ENCODE measurements around the gene AKAP9. TPM values are rescaled to one million over a fixed set of nuclear protein-coding genes. Genes with fewer than 3 reads are reported as not detected.
"Not testable (repeated sequence)": the region's sequence is repeated elsewhere in the genome, so short reads cannot be mapped to it uniquely, and the experiment has no call there.

The AKAP9 gene
- total and polyA plus RNA-seq, 9 donors: 63.1 to 94.0 (median 79.0) TPM

DNA sequence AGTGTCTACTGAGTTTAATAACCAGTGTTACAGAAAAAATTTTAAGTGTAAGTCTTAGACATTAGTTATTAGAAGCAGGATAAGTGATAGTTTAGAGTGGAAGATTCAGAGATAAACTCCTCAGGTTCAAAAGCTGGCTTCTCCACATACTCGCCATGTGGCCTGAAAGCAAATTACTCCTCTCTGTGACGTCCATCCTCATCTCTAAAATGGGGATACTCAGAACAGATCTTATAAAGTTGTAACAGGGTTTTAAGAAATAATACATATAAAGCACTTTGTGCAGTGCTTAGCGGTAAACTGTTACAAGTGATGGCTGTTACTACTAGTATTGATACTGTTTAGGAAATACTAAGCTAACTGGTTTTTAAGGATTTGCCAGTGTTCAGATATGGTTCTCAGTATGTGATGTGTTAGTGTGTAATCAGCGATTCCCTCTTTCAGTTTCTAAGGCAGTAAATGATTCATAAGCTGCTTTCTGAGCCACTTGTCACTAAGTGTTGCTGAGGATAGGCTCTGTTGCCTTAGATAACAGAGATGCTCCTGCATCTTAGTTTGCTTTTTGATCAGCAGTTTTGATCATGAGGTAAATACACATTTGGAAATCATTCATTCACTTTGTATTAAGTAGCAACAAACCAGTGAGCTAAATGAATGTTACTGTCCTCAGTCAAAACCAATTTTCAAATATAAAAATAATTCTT lies 134.9 kb downstream of the AKAP9 start:
- Histone ChIP-seq H3K4me3 (ENCODE audit: low read length) (no peak overlapping the region), H3K4me1 (ENCODE audit: control insufficient read depth, insufficient read depth, low read length) (no peaks in the 10 kb centered on the region), H3K9me3 (replicated peaks; ENCODE audit: control insufficient read depth, low read depth, low read length) (no peaks in the 10 kb centered on the region), H3K36me3 (ENCODE audit: control insufficient read depth, insufficient read depth, low read length) (peaks cover 17% of the 10 kb centered on the region), H3K27me3 (ENCODE audit: control insufficient read depth, insufficient read depth, low read length) (no peaks in the 10 kb centered on the region), H3K27ac (ENCODE audit: low read length) (no peak overlapping the region)
- no peak for DNase-seq
- 100% methylated on average over 1 of the region's 4 CpGs for WGBS (ENCODE audit: insufficient coverage)

DNA sequence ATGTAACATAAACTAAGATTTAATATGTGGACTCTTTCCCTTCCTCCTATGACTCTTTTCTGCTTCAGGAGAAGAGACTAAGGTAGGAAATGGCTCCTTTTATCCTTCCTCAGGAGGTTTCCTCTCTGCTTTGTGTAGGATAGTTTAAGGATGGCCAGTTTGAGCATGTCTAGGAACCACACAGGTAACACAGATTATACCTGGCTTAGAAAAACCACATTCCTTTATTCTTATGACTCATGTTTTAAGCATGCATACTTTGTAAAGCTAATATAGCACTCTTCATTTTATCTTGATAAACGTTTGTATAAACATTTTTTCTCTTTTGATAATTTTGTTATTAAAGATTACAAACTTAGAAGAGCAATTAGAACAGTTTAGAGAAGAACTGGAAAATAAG lies 135.8 kb downstream of the AKAP9 start:
- H3K9me3 ChIP-seq (replicated peaks; ENCODE audit: control insufficient read depth, low read depth, low read length): no peaks in the 10 kb centered on the region
- no CpG with 5 or more reads among the region's 1 CpG for WGBS (ENCODE audit: insufficient coverage)
- H3K4me3 ChIP-seq (ENCODE audit: low read length): no peak overlapping the region
- H3K36me3 ChIP-seq (ENCODE audit: control insufficient read depth, insufficient read depth, low read length): peaks cover 14% of the 10 kb centered on the region
- no peaks in the 10 kb centered on the region for H3K4me1 ChIP-seq (ENCODE audit: control insufficient read depth, insufficient read depth, low read length)
- DNase-seq: no peak
- H3K27ac ChIP-seq (ENCODE audit: low read length): no peak overlapping the region
- H3K27me3 ChIP-seq (ENCODE audit: control insufficient read depth, insufficient read depth, low read length): no peaks in the 10 kb centered on the region

DNA sequence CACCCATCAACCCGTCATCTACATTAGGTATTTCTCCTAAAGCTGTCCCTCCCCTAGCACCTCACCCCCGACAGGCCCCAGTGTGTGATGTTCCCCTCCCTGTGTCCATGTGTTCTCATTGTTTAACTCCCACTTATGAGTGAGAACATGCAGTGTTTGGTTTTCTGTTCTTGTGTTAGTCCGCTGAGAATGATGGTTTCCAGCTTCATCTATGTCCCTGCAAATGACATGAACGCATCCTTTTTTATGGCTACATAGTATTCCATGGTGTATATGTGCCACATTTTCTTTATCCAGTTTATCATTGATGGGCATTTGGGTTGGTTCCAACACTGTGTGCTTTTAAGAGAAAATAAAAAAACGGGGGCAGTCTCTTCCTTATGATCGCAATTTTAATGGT lies 143.3 kb downstream of the AKAP9 start:
- H3K27ac ChIP-seq (ENCODE audit: low read length); H3K4me3 ChIP-seq (ENCODE audit: low read length); H3K4me1 ChIP-seq (ENCODE audit: control insufficient read depth, insufficient read depth, low read length); DNase-seq; H3K27me3 ChIP-seq (ENCODE audit: control insufficient read depth, insufficient read depth, low read length); H3K9me3 ChIP-seq (replicated peaks; ENCODE audit: control insufficient read depth, low read depth, low read length): not testable (repeated sequence)
- WGBS (ENCODE audit: insufficient coverage): no CpG with 5 or more reads among the region's 6 CpGs
- peaks cover 29% of the 10 kb centered on the region for H3K36me3 ChIP-seq (ENCODE audit: control insufficient read depth, insufficient read depth, low read length)

DNA sequence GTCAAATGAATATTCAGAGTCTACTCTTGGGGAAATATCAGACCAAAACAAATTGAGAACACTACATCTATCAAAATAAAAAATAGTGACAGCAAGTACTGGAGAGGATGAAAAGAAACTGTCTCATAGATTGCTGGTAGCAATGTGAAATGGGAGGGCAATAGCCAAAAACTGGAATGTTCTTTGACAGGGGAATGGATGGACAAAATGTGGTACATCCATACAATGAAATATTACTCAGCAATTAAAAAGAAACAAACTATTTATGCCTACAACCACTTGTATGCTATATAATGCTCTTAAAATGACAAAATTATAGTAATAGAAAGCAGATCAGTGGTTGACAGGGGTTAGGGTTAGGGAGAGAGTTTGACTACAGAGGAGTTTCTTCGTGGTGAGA lies 147.6 kb downstream of the AKAP9 start:
- Histone ChIP-seq H3K27me3 (ENCODE audit: control insufficient read depth, insufficient read depth, low read length) (no peaks in the 10 kb centered on the region), H3K36me3 (ENCODE audit: control insufficient read depth, insufficient read depth, low read length) (peaks cover 36% of the 10 kb centered on the region)
- WGBS (ENCODE audit: insufficient coverage): no CpG with 5 or more reads among the region's 1 CpG

DNA sequence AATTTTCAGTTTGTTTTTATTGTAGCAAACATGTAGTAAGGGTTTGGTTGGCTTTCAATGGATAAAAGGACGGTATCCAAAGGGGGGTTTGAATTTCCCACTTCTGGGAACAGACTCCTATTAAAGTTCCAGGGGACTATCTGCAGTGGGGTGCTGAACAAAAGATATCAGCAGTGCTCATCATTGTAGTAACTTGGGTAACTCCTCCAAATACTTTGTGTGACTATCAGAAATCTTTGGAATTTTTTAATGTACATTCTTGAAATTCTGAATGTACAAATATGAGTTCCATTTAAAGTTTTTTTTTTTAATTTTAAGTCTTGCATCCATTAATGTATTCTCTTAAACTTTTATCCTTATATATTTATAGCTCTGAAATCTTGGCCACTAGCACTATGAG lies 151.5 kb downstream of the AKAP9 start:
- no CpG with 5 or more reads among the region's 1 CpG for WGBS (ENCODE audit: insufficient coverage)
- Histone ChIP-seq H3K27ac (ENCODE audit: low read length) (no peak overlapping the region), H3K36me3 (ENCODE audit: control insufficient read depth, insufficient read depth, low read length) (peaks cover 39% of the 10 kb centered on the region), H3K4me3 (ENCODE audit: low read length) (no peak overlapping the region), H3K27me3 (ENCODE audit: control insufficient read depth, insufficient read depth, low read length) (no peaks in the 10 kb centered on the region), H3K9me3 (replicated peaks; ENCODE audit: control insufficient read depth, low read depth, low read length) (peaks cover 3% of the 10 kb centered on the region), H3K4me1 (ENCODE audit: control insufficient read depth, insufficient read depth, low read length) (no peaks in the 10 kb centered on the region)
- no peak for DNase-seq

More for the DNA sequence above, 147.6 kb downstream of the AKAP9 start:
- Histone ChIP-seq H3K4me3 (ENCODE audit: low read length) (no peak overlapping the region), H3K27ac (ENCODE audit: low read length) (no peak overlapping the region), H3K4me1 (ENCODE audit: control insufficient read depth, insufficient read depth, low read length) (no peaks in the 10 kb centered on the region), H3K9me3 (replicated peaks; ENCODE audit: control insufficient read depth, low read depth, low read length) (peaks cover 8% of the 10 kb centered on the region)
- DNase-seq: no peak

DNA sequence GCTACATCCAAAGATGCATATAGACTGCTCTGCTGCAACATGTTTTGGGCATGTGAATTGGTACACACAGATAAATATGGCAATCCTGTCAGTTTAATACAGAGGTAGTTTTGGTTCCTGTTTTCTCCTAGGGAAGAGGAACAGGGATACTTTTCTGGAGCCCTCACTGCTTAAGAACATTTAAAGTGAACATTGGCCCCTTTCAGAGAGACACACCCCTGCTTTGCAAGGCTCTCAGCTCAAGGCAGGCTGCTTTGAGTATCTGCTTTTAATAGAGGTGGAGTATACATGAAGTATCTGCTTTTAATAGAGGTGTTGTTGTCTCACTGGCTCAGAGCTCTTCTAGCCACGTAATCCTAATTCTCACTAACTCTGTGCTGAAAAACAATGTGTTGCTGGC lies 154.7 kb downstream of the AKAP9 start:
- WGBS (ENCODE audit: insufficient coverage): no CpG with 5 or more reads among the region's 1 CpG
- Histone ChIP-seq H3K4me1 (ENCODE audit: control insufficient read depth, insufficient read depth, low read length) (no peaks in the 10 kb centered on the region), H3K9me3 (replicated peaks; ENCODE audit: control insufficient read depth, low read depth, low read length) (no peaks in the 10 kb centered on the region), H3K27ac (ENCODE audit: low read length) (no peak overlapping the region), H3K4me3 (ENCODE audit: low read length) (no peak overlapping the region), H3K36me3 (ENCODE audit: control insufficient read depth, insufficient read depth, low read length) (peaks cover 43% of the 10 kb centered on the region), H3K27me3 (ENCODE audit: control insufficient read depth, insufficient read depth, low read length) (no peaks in the 10 kb centered on the region)
- DNase-seq: peak; percentile 5

DNA sequence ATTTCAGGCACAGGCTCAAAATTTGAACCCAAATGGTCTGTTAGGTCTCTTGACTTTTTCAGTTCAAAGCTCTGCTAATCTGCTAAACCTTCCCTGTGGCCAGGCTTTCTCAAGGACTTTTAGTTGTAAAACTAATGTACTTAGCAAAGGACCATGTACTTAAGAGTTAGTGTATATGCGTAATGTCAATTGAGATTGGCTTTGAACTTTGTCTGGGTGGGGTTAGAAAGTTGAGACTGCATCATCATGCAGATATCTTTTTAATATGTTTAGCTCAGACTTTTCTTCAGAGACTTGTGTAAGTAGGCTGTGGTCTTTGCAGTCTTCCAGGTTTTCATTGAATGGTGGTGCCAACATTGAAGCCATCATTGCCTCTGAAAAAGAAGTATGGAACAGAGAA lies 159.9 kb downstream of the AKAP9 start:
- Histone ChIP-seq H3K36me3 (ENCODE audit: control insufficient read depth, insufficient read depth, low read length) (peaks cover 62% of the 10 kb centered on the region), H3K27ac (ENCODE audit: low read length) (no peak overlapping the region), H3K4me3 (ENCODE audit: low read length) (no peak overlapping the region), H3K9me3 (replicated peaks; ENCODE audit: control insufficient read depth, low read depth, low read length) (no peaks in the 10 kb centered on the region), H3K4me1 (ENCODE audit: control insufficient read depth, insufficient read depth, low read length) (no peaks in the 10 kb centered on the region), H3K27me3 (ENCODE audit: control insufficient read depth, insufficient read depth, low read length) (no peaks in the 10 kb centered on the region)
- DNase-seq: no peak
- no CpG with 5 or more reads among the region's 1 CpG for WGBS (ENCODE audit: insufficient coverage)

DNA sequence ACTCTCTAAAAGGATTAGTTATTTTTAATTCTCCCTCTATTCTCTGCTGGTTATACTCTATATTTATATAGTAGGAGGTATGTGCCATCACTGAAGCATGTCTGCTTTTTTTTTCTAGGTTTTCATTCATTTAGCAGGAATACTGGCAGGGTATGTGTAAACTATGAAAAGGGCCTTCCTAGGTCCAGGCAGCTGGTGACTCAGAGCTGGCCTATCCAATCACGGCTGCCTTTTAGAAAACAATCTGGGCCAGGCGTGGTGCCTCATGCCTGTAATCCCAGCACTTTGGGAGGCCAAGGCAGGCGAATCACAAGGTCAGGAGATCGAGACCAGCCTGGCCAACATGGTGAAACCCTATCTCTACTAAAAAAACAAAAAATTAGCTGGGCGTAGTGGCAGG lies 162.2 kb downstream of the AKAP9 start:
- peaks cover 58% of the 10 kb centered on the region for H3K36me3 ChIP-seq (ENCODE audit: control insufficient read depth, insufficient read depth, low read length)

DNA sequence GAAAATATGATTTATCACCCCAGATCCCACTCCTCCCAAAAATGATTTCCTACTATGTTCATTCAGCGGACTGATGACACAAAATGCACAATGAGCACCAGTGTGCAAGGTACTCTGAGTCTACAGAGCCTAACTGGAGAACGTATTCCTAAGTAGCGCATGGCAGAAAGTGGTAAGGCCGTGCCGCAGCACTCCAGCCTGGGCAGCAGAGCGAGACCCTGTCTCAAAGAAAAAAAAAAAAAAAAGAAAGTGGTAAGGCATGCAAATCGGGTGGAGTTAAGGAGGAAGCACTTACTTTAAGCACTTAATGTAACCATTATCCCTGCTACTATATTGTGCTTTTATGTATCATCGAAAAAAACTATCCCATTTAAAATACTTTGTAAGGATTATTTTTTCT lies 168.2 kb downstream of the AKAP9 start:
- Histone ChIP-seq H3K36me3 (ENCODE audit: control insufficient read depth, insufficient read depth, low read length) (peaks cover 41% of the 10 kb centered on the region), H3K27ac (ENCODE audit: low read length) (no peak overlapping the region), H3K9me3 (replicated peaks; ENCODE audit: control insufficient read depth, low read depth, low read length) (no peaks in the 10 kb centered on the region), H3K4me1 (ENCODE audit: control insufficient read depth, insufficient read depth, low read length) (no peaks in the 10 kb centered on the region), H3K27me3 (ENCODE audit: control insufficient read depth, insufficient read depth, low read length) (no peaks in the 10 kb centered on the region), H3K4me3 (ENCODE audit: low read length) (no peak overlapping the region)
- DNase-seq: no peak
- WGBS (ENCODE audit: insufficient coverage): 85% methylated on average over 2 of the region's 8 CpGs

More for the DNA sequence above, 162.2 kb downstream of the AKAP9 start:
- H3K4me3 ChIP-seq (ENCODE audit: low read length); H3K27ac ChIP-seq (ENCODE audit: low read length); H3K4me1 ChIP-seq (ENCODE audit: control insufficient read depth, insufficient read depth, low read length); H3K9me3 ChIP-seq (replicated peaks; ENCODE audit: control insufficient read depth, low read depth, low read length); H3K27me3 ChIP-seq (ENCODE audit: control insufficient read depth, insufficient read depth, low read length); DNase-seq: not testable (repeated sequence)
- 100% methylated on average over 2 of the region's 5 CpGs for WGBS (ENCODE audit: insufficient coverage)

DNA sequence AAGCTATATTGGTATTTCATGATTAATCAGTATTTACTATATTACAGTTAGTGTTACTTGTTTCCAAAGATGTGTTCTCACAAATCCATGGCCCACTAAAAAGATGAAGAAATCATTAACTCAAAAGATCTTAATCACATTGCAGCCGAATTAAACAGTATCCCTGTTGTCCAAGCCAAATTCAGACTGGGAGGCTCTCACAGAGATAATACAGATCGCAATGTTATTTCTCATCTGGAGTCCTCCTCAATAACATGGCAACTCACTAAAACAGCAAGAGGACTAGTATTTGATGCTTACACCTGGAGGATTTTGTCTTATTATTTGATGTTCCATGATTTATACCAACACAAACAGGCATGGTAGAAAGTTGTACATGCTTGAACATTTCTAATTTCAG lies 170.2 kb downstream of the AKAP9 start:
- DNase-seq: no peak
- Histone ChIP-seq H3K27ac (ENCODE audit: low read length) (no peak overlapping the region), H3K27me3 (ENCODE audit: control insufficient read depth, insufficient read depth, low read length) (no peaks in the 10 kb centered on the region), H3K36me3 (ENCODE audit: control insufficient read depth, insufficient read depth, low read length) (peaks cover 26% of the 10 kb centered on the region), H3K4me3 (ENCODE audit: low read length) (no peak overlapping the region), H3K4me1 (ENCODE audit: control insufficient read depth, insufficient read depth, low read length) (no peaks in the 10 kb centered on the region), H3K9me3 (replicated peaks; ENCODE audit: control insufficient read depth, low read depth, low read length) (no peaks in the 10 kb centered on the region)
- WGBS (ENCODE audit: insufficient coverage): 83% methylated on average over 1 of the region's 2 CpGs

DNA sequence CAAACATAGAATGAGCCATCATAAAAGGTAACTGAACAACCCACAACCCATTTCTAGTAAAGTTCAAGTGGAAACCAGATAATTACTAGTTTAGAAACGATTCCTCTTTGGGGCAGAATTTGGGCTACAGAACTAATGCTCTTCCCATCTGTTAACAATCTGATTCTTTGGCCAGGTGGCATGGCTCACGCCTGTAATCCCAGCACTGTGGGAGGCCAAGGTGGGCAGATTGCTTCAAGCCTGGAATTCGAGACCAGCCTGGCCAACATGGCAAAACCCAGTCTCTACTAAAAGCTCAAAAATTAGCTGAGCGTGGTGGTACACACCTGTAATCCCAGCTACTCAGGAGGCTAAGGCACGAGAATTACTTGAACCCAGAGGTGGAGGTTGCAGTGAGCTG lies 175.2 kb downstream of the AKAP9 start:
- H3K4me3 ChIP-seq (ENCODE audit: low read length): no peak overlapping the region
- DNase-seq: no peak
- no peaks in the 10 kb centered on the region for H3K27me3 ChIP-seq (ENCODE audit: control insufficient read depth, insufficient read depth, low read length)
- peaks cover 11% of the 10 kb centered on the region for H3K36me3 ChIP-seq (ENCODE audit: control insufficient read depth, insufficient read depth, low read length)
- no peaks in the 10 kb centered on the region for H3K4me1 ChIP-seq (ENCODE audit: control insufficient read depth, insufficient read depth, low read length)
- WGBS (ENCODE audit: insufficient coverage): 84% methylated on average over 2 of the region's 5 CpGs
- no peak overlapping the region for H3K27ac ChIP-seq (ENCODE audit: low read length)
- no peaks in the 10 kb centered on the region for H3K9me3 ChIP-seq (replicated peaks; ENCODE audit: control insufficient read depth, low read depth, low read length)
